ENCODE results near the gene DHFR. TPM values are rescaled to one million over a fixed set of nuclear protein-coding genes. Genes with fewer than 3 reads are reported as not detected.
A peak's percentile ranks its signal among the peaks of the same experiment; 100 is the strongest.
"Not testable (repeated sequence)": the region's sequence is repeated elsewhere in the genome, so short reads cannot be mapped to it uniquely, and the experiment has no call there.

The DHFR gene
- total RNA-seq, 1 donor from 2014 or later = 10.5 TPM

GRCh38 chr5:80591352-80591751 lies 63.4 kb downstream of the DHFR start:
- ATAC-seq = no peak
- Histone ChIP-seq H3K27ac (no peak overlapping the region), H3K36me3 (no peaks in the 10 kb centered on the region), H3K4me3 (no peak overlapping the region), H3K27me3 (ENCODE audit: low read depth) (no peaks in the 10 kb centered on the region), H3K4me1 (no peaks in the 10 kb centered on the region), H3K9me3 (no peaks in the 10 kb centered on the region)
- intact Hi-C loops (cut with DNase I) = no loop called here
- TF ChIP-seq CTCF (IDR thresholded peaks at IDR 0.05) = no peak
- no peak for DNase-seq

- no peak for DNase-seq
- Histone ChIP-seq H3K9me3 (no peaks in the 10 kb centered on the region), H3K36me3 (no peaks in the 10 kb centered on the region), H3K27ac (no peak overlapping the region), H3K4me3 (no peak overlapping the region), H3K4me1 (no peaks in the 10 kb centered on the region), H3K27me3 (ENCODE audit: low read depth) (no peaks in the 10 kb centered on the region)
- ATAC-seq = peak in 1 of 2 donors; percentile 29
- no peak for TF ChIP-seq CTCF (IDR thresholded peaks at IDR 0.05)
- intact Hi-C loops (cut with DNase I) = no loop called here
These were observed 64.0 kb downstream of the DHFR start for GRCh38 chr5:80590766-80591165.

GRCh38 chr5:80588858-80589540 lies 65.8 kb downstream of the DHFR start:
- intact Hi-C loops (cut with DNase I) = no loop called here

GRCh38 chr5:80584770-80585169 lies 70.0 kb downstream of the DHFR start:
- no peak for TF ChIP-seq CTCF (IDR thresholded peaks at IDR 0.05)
- no peaks in the 10 kb centered on the region for H3K9me3 ChIP-seq
- H3K4me1 ChIP-seq = no peaks in the 10 kb centered on the region
- H3K27me3 ChIP-seq (ENCODE audit: low read depth) = no peaks in the 10 kb centered on the region
- no peak overlapping the region for H3K27ac ChIP-seq
- DNase-seq (no peak), ATAC-seq (no peak)
- H3K36me3 ChIP-seq = no peaks in the 10 kb centered on the region
- no peak overlapping the region for H3K4me3 ChIP-seq
- intact Hi-C loops (cut with DNase I) = no loop called here

More at GRCh38 chr5:80588858-80589540, 65.8 kb downstream of the DHFR start:
- Histone ChIP-seq H3K27me3 (ENCODE audit: low read depth) (no peaks in the 10 kb centered on the region), H3K4me1 (no peaks in the 10 kb centered on the region), H3K9me3 (no peaks in the 10 kb centered on the region), H3K4me3 (no peak overlapping the region), H3K36me3 (no peaks in the 10 kb centered on the region), H3K27ac (no peak overlapping the region)
- no peak for DNase-seq
- TF ChIP-seq CTCF (IDR thresholded peaks at IDR 0.05) = no peak
- ATAC-seq = peak in 1 of 2 donors; percentile 37

GRCh38 chr5:80580291-80580690 lies 74.5 kb downstream of the DHFR start:
- DNase-seq; H3K4me1 ChIP-seq; intact Hi-C loops (cut with DNase I); H3K27ac ChIP-seq; H3K4me3 ChIP-seq; H3K9me3 ChIP-seq; ATAC-seq; H3K27me3 ChIP-seq (ENCODE audit: low read depth); H3K36me3 ChIP-seq: not testable (repeated sequence)

GRCh38 chr5:80579050-80579449 lies 75.7 kb downstream of the DHFR start:
- no peak for DNase-seq
- Histone ChIP-seq H3K27ac (no peak overlapping the region), H3K36me3 (no peaks in the 10 kb centered on the region), H3K4me1 (no peaks in the 10 kb centered on the region), H3K27me3 (ENCODE audit: low read depth) (no peaks in the 10 kb centered on the region), H3K9me3 (no peaks in the 10 kb centered on the region), H3K4me3 (no peak overlapping the region)
- TF ChIP-seq CTCF (IDR thresholded peaks at IDR 0.05) = no peak
- ATAC-seq = no peak
- intact Hi-C loops (cut with DNase I) = no loop called here

Data from lower lobe of right lung (tissue), 2 donors.